Measurements from ENCODE around the gene SLC38A2.

Gene SLC38A2

DNA sequence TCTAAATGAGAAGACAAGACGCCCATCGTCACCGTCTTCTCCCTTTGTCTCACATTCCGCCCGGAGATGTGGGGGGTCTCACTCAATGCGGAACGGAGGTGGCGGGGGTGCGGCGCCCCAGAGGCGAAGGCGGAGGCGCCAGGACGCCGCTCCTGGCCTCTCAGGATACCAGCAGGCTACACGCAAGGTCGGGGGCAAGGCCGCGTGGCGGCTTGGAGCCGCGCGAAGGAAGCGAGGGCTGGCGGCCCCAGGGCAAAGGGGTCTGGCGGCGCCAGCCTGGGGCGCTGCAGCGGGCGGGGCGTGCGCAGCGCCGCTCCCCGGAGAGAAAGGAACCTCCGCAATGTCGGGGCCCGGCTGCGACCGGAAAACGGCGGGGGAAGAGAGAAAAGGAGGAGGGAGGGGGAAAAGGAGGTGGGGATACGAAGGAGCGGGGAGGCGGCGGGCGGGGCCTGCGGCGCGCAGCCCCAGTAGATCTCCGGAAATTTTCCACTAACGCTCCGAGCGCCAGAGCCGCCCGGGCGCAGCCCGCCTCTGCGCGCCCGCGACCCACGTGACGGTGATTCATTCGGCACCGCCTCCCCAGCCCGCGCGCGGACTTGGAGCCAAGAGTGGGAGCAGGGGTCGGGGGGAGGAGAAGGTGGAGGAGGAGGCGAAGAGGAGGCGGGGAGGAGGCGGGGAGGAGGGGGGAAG, 10.5 kb upstream of the SLC38A2 start:
- TF ChIP-seq, protein P1, sequence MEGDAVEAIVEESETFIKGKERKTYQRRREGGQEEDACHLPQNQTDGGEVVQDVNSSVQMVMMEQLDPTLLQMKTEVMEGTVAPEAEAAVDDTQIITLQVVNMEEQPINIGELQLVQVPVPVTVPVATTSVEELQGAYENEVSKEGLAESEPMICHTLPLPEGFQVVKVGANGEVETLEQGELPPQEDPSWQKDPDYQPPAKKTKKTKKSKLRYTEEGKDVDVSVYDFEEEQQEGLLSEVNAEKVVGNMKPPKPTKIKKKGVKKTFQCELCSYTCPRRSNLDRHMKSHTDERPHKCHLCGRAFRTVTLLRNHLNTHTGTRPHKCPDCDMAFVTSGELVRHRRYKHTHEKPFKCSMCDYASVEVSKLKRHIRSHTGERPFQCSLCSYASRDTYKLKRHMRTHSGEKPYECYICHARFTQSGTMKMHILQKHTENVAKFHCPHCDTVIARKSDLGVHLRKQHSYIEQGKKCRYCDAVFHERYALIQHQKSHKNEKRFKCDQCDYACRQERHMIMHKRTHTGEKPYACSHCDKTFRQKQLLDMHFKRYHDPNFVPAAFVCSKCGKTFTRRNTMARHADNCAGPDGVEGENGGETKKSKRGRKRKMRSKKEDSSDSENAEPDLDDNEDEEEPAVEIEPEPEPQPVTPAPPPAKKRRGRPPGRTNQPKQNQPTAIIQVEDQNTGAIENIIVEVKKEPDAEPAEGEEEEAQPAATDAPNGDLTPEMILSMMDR (IDR thresholded peaks at IDR 0.05), result peak; percentile 52
- Histone ChIP-seq H3K36me3 (ENCODE audit: control insufficient read depth, insufficient read depth, low read length) (no peaks in the 10 kb centered on the region), H2AFZ (peak overlapping the region; percentile 98), H3K27me3 (ENCODE audit: control insufficient read depth, insufficient read depth, low read length) (no peaks in the 10 kb centered on the region), H3K79me2 (no peaks in the 10 kb centered on the region), H3K4me1 (peaks cover 3% of the 10 kb centered on the region), H3K9me3 (ENCODE audit: control insufficient read depth, low read length) (no peaks in the 10 kb centered on the region), H3K9ac (peak overlapping the region; percentile 91), H3K4me3 (ENCODE audit: low read depth, low read length) (peak overlapping the region; percentile 85), H3K4me2 (ENCODE audit: low read length) (peak overlapping the region; percentile 95), H3K27ac (peak overlapping the region; percentile 98)

DNA sequence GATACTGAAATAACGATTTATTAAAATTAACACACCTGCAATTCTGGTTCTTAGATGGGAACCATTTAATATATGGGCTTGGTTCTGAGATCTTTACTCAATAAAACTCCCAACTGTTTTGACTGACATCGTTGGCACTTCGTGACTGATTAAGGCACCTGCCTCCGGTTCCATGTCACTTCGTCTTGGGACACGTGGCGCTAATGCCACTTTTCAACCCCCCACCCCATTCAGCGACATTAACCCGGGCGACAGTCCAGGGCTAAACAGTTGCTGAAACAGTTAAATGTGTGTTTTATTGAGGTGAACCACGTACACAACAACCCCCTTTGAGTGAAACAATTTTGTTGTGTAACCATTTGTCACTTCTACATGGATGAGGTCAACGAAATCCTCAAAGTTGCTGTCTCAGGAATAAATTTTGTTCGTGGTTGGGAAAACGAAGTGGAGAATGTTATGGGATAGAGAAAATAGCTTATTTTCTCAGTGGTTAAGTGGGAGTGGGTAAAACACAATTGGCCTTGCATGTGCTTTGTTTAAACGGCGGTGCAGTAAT, 9.9 kb upstream of the SLC38A2 start:
- Histone ChIP-seq H3K79me2 (no peaks in the 10 kb centered on the region), H3K4me1 (peaks cover 3% of the 10 kb centered on the region), H2AFZ (peak overlapping the region; percentile 98), H3K9ac (peak overlapping the region; percentile 91), H3K9me3 (ENCODE audit: control insufficient read depth, low read length) (no peaks in the 10 kb centered on the region), H3K4me2 (ENCODE audit: low read length) (peak overlapping the region; percentile 95), H3K36me3 (ENCODE audit: control insufficient read depth, insufficient read depth, low read length) (no peaks in the 10 kb centered on the region), H3K27me3 (ENCODE audit: control insufficient read depth, insufficient read depth, low read length) (no peaks in the 10 kb centered on the region), H3K4me3 (ENCODE audit: low read depth, low read length) (peak overlapping the region; percentile 85), H3K27ac (peak overlapping the region; percentile 98)
- TF ChIP-seq, protein P1 (IDR thresholded peaks at IDR 0.05), result no peak

DNA sequence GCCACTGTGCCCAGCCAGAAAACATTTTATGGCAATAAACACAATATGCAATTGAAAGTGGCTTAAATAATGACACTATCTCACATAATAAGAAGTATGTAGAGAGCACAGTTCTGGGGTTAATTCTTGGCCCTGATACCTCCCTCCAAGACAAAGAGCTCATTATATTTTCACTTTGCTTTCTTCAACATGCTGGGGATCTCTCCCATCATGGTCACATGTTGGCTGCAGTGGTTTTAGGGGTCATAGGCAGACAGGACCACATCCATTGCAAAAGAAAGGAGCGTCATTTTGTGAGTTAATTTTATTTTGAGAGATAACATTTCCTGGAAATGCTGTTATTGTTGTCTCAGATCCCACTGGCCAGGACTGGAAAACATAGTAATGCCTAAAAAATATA, 8.3 kb upstream of the SLC38A2 start:
- Histone ChIP-seq H3K9me3 (ENCODE audit: control insufficient read depth, low read length) (no peaks in the 10 kb centered on the region), H3K27me3 (ENCODE audit: control insufficient read depth, insufficient read depth, low read length) (no peaks in the 10 kb centered on the region), H2AFZ (no peak overlapping the region), H3K4me1 (peaks cover 3% of the 10 kb centered on the region), H3K4me3 (ENCODE audit: low read depth, low read length) (no peak overlapping the region), H3K9ac (no peak overlapping the region), H3K36me3 (ENCODE audit: control insufficient read depth, insufficient read depth, low read length) (no peaks in the 10 kb centered on the region), H3K79me2 (no peaks in the 10 kb centered on the region), H3K4me2 (ENCODE audit: low read length) (no peak overlapping the region), H3K27ac (no peak overlapping the region)
- TF ChIP-seq, protein P1 (IDR thresholded peaks at IDR 0.05), result no peak

DNA sequence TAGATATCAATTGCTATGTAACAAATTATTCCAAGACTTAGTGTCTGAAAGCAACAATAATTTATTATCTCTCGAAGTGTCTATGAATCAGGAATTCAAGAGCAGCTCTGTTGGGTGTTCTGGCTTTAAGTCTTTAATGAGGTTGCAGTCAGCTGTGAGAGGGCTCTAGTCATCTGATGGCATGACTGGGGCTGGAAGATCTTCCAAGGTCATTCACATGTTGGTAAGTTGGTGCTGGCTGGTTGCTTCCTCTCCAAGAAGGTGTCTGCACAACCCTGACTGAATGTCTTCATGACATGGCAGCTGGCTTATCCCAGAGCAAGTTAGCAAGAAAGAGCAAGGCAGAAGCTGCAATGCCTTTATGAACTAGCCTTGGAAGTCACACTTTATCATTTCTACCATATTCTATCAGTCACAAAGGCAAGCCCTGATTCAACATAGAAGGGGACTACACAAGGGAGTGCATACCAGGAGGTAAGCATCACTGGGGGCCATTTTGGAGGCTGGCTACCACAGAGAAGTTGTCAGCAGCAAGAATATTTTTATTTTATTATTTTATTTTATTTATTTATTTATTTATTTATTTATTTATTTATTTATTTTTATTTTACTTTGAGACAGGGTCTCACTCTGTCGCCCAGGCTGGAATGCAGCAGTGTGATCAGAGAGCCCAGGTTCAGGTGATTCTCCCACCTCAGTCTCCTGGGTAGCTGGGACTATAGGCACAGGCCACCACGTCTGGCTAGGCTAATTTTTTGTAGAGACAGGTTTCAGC, 7.6 kb upstream of the SLC38A2 start:
- TF ChIP-seq, protein P1 (IDR thresholded peaks at IDR 0.05), result no peak
- H3K27ac ChIP-seq, result no peak overlapping the region

More for the DNA sequence above, 7.6 kb upstream of the SLC38A2 start:
- Histone ChIP-seq H3K9me3 (ENCODE audit: control insufficient read depth, low read length) (no peaks in the 10 kb centered on the region), H2AFZ (no peak overlapping the region), H3K4me1 (peaks cover 3% of the 10 kb centered on the region), H3K27me3 (ENCODE audit: control insufficient read depth, insufficient read depth, low read length) (no peaks in the 10 kb centered on the region), H3K4me2 (ENCODE audit: low read length) (no peak overlapping the region), H3K36me3 (ENCODE audit: control insufficient read depth, insufficient read depth, low read length) (no peaks in the 10 kb centered on the region), H3K9ac (no peak overlapping the region), H3K4me3 (ENCODE audit: low read depth, low read length) (no peak overlapping the region), H3K79me2 (no peaks in the 10 kb centered on the region)
